Islet of Langerhans (tissue), 1 donor: ENCODE measurements around the gene TPX2.
A peak's percentile ranks its signal among the peaks of the same experiment; 100 is the strongest.

Source experiments
- FAIRE-seq: peaks from one replicate; lab custom pipeline; 2011; peaks lifted over from hg19 to GRCh38; lab: Jason Lieb, UNC

Gene TPX2, protein sequence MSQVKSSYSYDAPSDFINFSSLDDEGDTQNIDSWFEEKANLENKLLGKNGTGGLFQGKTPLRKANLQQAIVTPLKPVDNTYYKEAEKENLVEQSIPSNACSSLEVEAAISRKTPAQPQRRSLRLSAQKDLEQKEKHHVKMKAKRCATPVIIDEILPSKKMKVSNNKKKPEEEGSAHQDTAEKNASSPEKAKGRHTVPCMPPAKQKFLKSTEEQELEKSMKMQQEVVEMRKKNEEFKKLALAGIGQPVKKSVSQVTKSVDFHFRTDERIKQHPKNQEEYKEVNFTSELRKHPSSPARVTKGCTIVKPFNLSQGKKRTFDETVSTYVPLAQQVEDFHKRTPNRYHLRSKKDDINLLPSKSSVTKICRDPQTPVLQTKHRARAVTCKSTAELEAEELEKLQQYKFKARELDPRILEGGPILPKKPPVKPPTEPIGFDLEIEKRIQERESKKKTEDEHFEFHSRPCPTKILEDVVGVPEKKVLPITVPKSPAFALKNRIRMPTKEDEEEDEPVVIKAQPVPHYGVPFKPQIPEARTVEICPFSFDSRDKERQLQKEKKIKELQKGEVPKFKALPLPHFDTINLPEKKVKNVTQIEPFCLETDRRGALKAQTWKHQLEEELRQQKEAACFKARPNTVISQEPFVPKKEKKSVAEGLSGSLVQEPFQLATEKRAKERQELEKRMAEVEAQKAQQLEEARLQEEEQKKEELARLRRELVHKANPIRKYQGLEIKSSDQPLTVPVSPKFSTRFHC

DNA sequence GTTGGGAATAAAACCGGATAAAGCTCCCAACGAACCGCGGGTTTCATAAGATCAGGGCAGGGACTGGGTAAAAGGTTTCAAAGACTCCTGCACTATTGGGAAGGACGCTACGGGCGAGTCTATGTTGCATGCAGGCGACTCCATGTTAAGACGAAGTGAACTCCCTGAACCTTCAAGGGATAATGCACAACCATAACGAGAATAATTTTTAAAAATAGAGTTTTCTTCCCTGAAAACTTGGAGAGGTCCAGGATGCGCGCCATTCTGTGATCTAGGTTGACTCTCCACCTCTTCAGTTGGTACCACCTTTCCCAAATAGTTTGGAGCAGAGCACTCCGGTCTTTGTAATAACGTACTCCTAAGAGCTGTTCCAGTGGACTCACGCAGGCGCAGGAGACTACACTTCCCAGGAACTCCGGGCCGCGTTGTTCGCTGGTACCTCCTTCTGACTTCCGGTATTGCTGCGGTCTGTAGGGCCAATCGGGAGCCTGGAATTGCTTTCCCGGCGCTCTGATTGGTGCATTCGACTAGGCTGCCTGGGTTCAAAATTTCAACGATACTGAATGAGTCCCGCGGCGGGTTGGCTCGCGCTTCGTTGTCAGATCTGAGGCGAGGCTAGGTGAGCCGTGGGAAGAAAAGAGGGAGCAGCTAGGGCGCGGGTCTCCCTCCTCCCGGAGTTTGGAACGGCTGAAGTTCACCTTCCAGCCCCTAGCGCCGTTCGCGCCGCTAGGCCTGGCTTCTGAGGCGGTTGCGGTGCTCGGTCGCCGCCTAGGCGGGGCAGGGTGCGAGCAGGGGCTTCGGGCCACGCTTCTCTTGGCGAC is at the start of gene TPX2:
TSS of gene TPX2 (plus strand) at position 562 of the 821 bp plus-strand sequence. CDS start 18,187 bp downstream, outside the sequence.
- peak; percentile 76 for FAIRE-seq

GRCh38 chr20:31690124-31690666 is 48.9 kb upstream of the TPX2 start:
- no peak for FAIRE-seq

GRCh38 chr20:31691646-31692275 is 47.3 kb upstream of the TPX2 start:
- no peak for FAIRE-seq

DNA sequence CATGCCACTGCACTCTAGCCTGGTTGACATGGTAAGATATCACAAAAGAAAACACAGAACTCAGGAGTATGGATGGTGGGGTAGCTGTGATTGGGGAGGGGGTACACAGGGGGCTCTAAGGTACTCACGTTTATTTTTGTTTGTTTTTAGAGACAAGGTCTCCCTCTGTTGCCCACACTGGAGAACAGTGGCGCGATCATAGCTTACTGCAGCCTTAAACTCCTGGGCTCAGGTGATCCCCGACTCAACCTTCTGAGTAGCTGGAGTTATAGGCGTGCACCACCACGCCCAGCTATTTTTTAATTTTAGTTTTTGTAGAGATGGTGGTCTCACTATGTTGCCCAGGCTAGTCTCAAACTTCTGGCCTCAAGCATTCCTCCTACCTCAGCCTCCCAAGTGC is 45.7 kb upstream of the TPX2 start:
- no peak for FAIRE-seq

GRCh38 chr20:31693987-31694661 is 45.0 kb upstream of the TPX2 start:
- FAIRE-seq: no peak

- no peak for FAIRE-seq
These were observed 44.1 kb upstream of the TPX2 start for GRCh38 chr20:31694842-31695593.

GRCh38 chr20:31695849-31696804 is 43.0 kb upstream of the TPX2 start:
- no peak for FAIRE-seq

DNA sequence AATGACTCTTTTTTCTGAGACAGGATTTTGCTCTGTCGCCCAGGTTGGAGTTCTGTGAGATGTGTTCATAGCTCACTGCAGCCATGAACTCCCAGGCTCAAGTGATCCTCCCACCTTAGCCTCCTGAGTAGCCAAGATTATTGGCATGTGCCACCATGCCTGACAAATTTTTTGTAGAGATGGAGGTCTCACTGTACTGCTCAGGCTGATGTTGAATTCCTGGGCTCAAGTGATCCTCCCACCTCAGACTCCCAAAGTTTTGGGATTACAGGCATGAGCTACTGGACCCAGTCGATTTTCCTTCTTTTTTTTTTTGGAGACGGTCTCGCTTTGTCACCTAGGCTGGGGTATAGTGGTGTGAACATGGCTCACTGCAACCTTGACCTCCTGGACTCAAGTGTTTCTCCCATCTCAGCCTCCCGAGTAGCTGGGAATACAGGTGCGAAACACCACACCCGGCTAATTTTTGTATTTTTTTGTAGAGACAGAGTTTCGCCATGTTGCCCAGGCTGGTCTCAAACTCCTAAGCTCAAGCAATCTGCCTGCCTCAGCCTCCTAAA is 40.8 kb upstream of the TPX2 start:
- no peak for FAIRE-seq

GRCh38 chr20:31698803-31699718 is 40.0 kb upstream of the TPX2 start:
- FAIRE-seq: peak; percentile 97

DNA sequence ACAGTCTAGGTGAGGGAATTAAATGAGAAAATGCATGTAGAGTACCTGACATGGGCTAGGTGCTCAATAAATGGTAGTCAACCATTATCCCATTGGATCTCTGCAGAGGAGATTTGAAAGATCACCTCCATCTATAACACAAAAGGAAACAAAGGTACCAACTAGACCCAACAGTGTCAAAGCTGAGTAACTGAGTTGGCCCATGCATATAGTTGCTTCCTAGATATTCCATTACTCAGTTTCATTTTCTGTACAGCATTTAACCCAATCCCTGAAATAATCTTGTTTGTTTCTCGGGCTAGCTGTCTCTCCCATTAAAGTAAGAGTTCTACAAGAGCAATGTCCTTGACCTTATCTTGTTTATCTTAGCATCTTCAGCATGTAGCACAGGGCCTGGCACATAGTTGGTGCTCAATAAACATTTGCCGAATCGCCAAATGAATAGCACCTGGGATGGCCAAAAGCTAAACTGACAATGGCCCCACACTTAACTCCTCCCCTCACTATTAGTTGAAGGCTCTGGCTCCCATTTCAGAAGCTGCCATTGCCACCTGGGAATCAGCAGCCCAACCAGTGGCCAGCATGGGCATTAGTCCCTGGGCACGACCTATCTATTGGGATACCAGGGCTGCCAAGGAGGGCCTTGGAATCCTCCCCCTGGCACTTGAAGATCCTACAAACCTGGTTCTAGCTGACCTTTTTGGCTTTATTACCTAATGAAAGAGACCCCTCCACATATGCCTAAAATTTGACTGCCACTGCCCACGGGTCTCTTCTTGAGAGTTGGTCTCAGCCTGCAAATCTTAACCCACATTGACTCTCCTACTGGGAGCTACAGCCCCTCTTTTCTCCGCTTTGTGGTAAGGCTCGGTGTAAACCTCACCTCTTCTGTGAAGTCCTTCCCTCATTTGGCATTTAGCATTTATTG is 39.0 kb upstream of the TPX2 start:
- no peak for FAIRE-seq

DNA sequence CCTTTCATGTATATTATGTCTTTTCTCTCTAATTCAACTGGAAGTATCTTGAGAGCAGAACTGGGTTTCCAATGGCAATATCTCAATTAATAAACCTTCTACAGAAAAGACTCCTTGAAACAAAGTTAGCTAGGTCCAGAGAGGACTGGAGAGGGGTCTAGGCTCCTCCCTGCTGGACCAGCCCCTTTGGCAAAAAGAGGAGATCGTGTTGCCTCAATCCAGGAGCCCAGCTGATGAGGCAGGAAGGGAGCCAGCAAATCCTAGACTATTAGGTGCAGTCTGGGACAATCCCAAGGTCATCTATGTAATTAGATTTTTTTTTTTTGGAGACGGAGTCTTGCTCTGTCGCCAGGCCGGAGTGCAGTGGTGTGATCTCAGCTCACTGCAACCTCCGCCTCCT is 38.3 kb upstream of the TPX2 start:
- no peak for FAIRE-seq

GRCh38 chr20:31701591-31701990 is 37.5 kb upstream of the TPX2 start:
- no peak for FAIRE-seq

DNA sequence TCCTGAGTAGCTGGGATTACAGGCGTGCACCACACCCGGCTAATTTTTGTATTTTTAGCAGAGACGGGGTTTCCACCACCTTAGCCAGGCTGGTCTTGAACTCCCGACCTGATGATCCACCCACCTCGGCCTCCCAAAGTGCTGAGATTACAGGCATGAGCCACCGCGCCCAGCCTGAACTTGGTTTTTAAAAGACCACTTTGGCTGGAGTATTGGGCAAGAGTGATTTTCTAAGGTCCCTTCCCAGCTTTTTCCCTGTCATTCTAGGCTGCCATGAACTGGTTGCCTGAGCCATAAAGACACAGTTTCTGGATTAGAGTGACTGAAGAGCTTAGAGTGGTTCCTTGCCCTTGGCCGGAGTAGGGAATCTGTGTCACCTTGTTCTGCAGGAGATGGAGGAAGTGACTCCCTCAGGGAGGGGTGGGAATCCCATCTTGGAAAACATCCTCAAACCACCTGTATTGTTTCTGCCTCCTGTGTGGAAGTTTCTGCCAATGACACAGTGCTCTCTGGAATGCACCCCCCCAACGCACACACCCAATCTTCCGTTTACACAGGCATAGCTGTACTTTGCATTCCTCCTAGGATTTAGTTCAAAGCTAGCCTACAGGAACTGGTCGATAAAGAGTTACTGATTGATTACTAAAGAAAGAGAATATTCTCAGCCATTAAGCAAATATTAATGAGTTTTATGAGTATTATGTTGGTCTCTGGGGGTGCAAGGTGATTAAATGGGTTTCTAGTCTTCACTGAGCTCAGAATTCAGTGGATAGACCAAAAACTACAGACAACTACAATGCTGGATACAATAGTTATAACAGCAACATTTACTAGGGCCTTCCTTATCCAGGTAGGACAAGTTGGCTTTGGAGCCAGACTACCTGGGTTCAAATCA is 34.6 kb upstream of the TPX2 start:
- no peak for FAIRE-seq

GRCh38 chr20:31705191-31705590 is 33.9 kb upstream of the TPX2 start:
- no peak for FAIRE-seq
